Small intestine (tissue), 7 donors: ENCODE data around the gene DNAJC5G. TPM values are rescaled to one million over a fixed set of nuclear protein-coding genes. Genes with fewer than 3 reads are reported as not detected.

ENCODE experiments used
- DNase-seq, 2 donors: peaks; one replicate each; pipeline versions ENCODE4 v3.0.0 to v3.0.0-alpha.2; 2013
- FAIRE-seq: peaks from 2 replicates; lab custom pipeline; 2012; peaks lifted over from hg19 to GRCh38; lab: Jason Lieb, UNC
- H3K27ac ChIP-seq, 3 donors: one replicate each; pipeline ENCODE4 v1.5.1; 2013; ENCODE audit warnings: low read length in 2 of 3, mild to moderate bottlenecking in 2 of 3, control low read depth in 1 of 3, inconsistent platforms in 1 of 3, low read depth in 1 of 3, moderate library complexity in 1 of 3
- H3K27me3 ChIP-seq, 3 donors: one replicate each; pipeline ENCODE4 v1.6.1; 2013; ENCODE audit warnings: low read length in 3 of 3, inconsistent platforms in 1 of 3; ENCODE audit not compliant: control insufficient read depth in 3 of 3, insufficient read depth in 3 of 3
- H3K36me3 ChIP-seq, 3 donors: one replicate each; pipeline ENCODE4 v1.6.1; 2013; ENCODE audit warnings: low read length in 3 of 3, inconsistent platforms in 1 of 3, low read depth in 1 of 3, mild to moderate bottlenecking in 1 of 3, moderate library complexity in 1 of 3; ENCODE audit not compliant: control insufficient read depth in 3 of 3, insufficient read depth in 2 of 3
- H3K4me1 ChIP-seq, 3 donors: one replicate each; pipeline ENCODE4 v1.6.1; 2013; ENCODE audit warnings: low read length in 2 of 3, inconsistent platforms in 1 of 3, low read depth in 1 of 3, mild to moderate bottlenecking in 1 of 3, moderate library complexity in 1 of 3; ENCODE audit not compliant: control insufficient read depth in 3 of 3, insufficient read depth in 2 of 3
- H3K4me3 ChIP-seq, 3 donors: one replicate each; pipeline ENCODE4 v1.5.1; 2013; ENCODE audit warnings: low read length in 3 of 3, control low read depth in 1 of 3, inconsistent platforms in 1 of 3, low read depth in 1 of 3, mild to moderate bottlenecking in 1 of 3, moderate library complexity in 1 of 3
- H3K9me3 ChIP-seq, 2 donors: one replicate each; pipeline ENCODE4 v1.6.1; 2013; ENCODE audit warnings: low read depth in 1 of 2, low read length in 1 of 2; ENCODE audit not compliant: control insufficient read depth in 2 of 2, insufficient read depth in 1 of 2
- WGBS, 3 donors: extraction: QIAGEN DNeasy Blood & Tissue Kit; methylation state at CpG; one replicate each; pipeline ENCODE4 v1.1.7; 2013; 5-methylcytosine and 5-hydroxymethylcytosine counted together
- polyA plus RNA-seq, 4 donors: library from polyadenylated mRNA; stranded (reverse) in 3 of 4; unstranded in 1 of 4; fragments of 200-250 nt in 3 of 4; fragments of 120-200 nt in 1 of 4; gene quantifications; one replicate each; pipeline versions ENCODE4 v1.2.1 to v1.2.3, GENCODE V29; 2013
- donor health status: healthy with polysubstance abuse.
- donor health status: control.
- donor health status: control.
- donor health status: Bipolar disorder and iron deficiency.
- donor health status: healthy.

Gene DNAJC5G
- polyA plus RNA-seq, 4 donors: not detected

DNA sequence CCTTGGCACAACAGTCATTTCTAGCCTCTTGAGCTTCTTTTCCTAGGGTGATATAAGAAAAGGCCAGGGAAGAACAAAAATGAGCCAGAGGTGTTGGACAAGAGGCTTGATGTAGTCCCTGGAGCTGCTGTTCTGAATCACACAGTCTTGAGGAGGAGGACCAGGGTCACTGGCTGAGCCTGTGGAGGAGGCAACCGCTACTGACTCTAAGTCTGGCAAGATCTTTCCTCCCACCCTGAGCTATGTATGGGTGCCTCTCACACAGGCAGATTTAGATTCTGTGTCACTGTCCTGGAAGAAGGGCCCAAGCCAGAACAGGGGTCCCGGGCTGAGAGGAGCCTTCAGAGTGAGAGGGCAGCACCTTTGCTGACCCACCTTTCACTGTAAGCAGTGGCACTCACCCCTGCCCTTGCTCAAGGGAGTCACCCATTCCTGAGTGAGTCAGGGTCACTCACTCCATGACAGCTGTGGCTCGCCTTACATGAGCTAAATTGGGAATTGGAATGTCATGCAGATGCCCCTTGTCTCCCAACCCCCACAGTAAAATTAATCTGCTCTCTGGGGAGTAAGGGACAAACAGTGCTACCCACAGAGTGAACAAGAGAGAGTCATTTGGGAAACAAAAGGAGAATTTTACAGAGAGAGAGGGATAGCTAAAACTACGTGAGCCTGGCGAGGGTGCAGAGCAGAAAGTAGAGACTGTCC is 6.8 kb downstream of the DNAJC5G start, which contains the start of gene TRIM54:
TSS of gene TRIM54 (plus strand) at position 575 of the 705 bp plus-strand sequence. CDS start 303 bp downstream, outside the sequence.
- Histone ChIP-seq H3K4me3 (no peak within 1 kb of the TSS), H3K9me3 (no peaks in the 10 kb centered on the region), H3K4me1 (no peaks in the 10 kb centered on the region), H3K36me3 (no peaks in the 10 kb centered on the region), H3K27me3 (peaks cover 0 to 44% (median 14%) of the 10 kb centered on the region in 3 donors), H3K27ac (no peak within 1 kb of the TSS)
- WGBS, 3 donors: 67 to 84% (median 72%) methylated on average over 5 of the region's 5 CpGs
- no peak for FAIRE-seq
- DNase-seq: no peak

DNA sequence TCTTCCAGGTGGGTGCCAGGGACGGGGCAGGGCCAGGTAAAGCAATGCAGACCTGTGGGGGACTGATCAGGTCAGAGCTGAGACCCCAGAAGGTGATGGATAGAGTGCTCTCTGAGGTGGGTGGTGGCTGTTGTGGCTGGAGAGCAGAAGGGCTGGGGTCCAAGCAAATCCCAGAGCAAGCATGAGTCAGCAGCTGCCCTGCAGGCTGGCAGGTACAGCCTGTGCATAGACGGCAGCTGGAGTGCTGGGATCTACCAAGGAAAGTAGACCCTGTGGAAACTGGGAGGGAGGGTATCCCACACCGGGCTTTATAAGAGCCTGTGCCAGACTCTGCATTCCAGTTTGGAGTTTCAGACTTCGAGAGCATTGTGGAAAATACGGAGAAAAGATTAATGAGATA is 7.7 kb downstream of the DNAJC5G start:
- Histone ChIP-seq H3K27me3 (peaks cover 0 to 39% (median 15%) of the 10 kb centered on the region in 3 donors), H3K9me3 (no peaks in the 10 kb centered on the region), H3K4me3 (no peak overlapping the region), H3K27ac (no peak overlapping the region), H3K4me1 (no peaks in the 10 kb centered on the region), H3K36me3 (no peaks in the 10 kb centered on the region)
- FAIRE-seq (no peak), DNase-seq (no peak)
- 21 to 57% (median 40%) methylated on average over 5 of the region's 5 CpGs for WGBS, 3 donors

DNA sequence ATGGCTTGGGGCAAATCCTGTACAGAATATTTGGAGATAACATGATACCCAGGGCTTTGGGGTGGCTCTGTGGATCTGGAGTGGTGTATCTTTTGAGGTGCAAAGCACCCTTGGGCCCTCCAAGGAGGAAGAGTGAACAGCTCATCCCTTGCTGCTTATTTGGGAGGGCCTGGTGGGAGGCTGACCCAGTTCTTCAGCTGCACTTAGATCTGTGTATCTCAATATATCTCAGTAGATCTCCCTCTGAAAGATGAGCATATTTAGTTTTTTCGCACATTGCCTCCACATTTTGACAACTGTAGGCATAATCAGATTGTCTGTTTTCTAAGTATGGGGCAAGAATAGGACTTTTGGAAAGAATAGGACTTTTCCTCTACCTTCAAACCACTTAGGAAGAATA is 9.8 kb downstream of the DNAJC5G start:
- Histone ChIP-seq H3K36me3 (no peaks in the 10 kb centered on the region), H3K4me3 (no peak overlapping the region), H3K9me3 (no peaks in the 10 kb centered on the region), H3K27ac (no peak overlapping the region), H3K4me1 (no peaks in the 10 kb centered on the region), H3K27me3 (peaks cover 0 to 39% (median 17%) of the 10 kb centered on the region in 3 donors)
- FAIRE-seq: no peak
- WGBS, 3 donors: 76 to 90% (median 90%) methylated on average over 1 of the region's 1 CpG
- DNase-seq: no peak

DNA sequence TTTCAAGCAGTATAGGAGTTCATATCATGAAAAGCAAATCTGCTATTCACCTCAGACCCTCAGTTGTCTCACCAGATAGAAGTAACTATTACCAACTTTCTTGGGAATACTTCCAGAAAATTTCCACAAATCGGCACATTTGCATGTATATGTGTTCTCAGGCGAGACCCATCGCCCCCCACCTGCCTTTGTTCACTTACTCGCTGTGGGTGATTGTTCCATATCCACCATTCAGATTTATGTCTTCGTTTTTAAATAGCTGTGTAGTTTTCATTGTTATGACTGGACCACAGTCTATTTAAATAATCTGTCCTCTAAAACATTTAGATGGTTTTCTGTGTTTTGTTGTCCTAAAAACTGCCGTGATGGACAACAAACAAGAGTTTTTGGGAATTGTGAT is 10.2 kb downstream of the DNAJC5G start:
- FAIRE-seq (no peak), DNase-seq (no peak)
- no peaks in the 10 kb centered on the region for H3K9me3 ChIP-seq
- peaks cover 0 to 42% (median 17%) of the 10 kb centered on the region in 3 donors for H3K27me3 ChIP-seq
- H3K4me1 ChIP-seq: no peaks in the 10 kb centered on the region
- no peaks in the 10 kb centered on the region for H3K36me3 ChIP-seq
- no peak overlapping the region for H3K27ac ChIP-seq
- WGBS, 3 donors: 66 to 84% (median 70%) methylated on average over 6 of the region's 6 CpGs
- H3K4me3 ChIP-seq: no peak overlapping the region

DNA sequence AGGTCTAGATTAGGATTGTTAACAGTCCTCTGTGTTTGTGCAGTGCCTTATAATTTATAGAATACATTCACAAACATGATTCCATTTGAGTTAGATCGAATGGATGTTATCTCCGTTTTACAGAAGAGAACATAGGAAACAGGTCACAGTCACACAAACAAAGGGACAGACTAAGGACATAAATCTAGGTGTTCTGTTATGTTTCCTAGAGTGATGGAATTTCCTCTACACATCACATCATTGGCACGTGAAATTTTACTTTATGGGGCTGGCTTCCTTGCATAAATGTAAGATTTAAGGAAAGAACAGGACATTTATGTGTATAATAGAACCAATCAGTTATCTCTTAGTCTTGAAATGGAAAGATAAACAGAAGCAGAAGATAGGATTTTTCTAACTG is 13.4 kb downstream of the DNAJC5G start:
- no peaks in the 10 kb centered on the region for H3K9me3 ChIP-seq
- DNase-seq (no peak), FAIRE-seq (no peak)
- no peaks in the 10 kb centered on the region for H3K36me3 ChIP-seq
- no peak overlapping the region for H3K27ac ChIP-seq
- H3K27me3 ChIP-seq: peaks cover 0 to 41% (median 7%) of the 10 kb centered on the region in 3 donors
- WGBS, 3 donors: 46 to 49% (median 46%) methylated on average over 3 of the region's 3 CpGs
- no peaks in the 10 kb centered on the region for H3K4me1 ChIP-seq
- H3K4me3 ChIP-seq: no peak overlapping the region

DNA sequence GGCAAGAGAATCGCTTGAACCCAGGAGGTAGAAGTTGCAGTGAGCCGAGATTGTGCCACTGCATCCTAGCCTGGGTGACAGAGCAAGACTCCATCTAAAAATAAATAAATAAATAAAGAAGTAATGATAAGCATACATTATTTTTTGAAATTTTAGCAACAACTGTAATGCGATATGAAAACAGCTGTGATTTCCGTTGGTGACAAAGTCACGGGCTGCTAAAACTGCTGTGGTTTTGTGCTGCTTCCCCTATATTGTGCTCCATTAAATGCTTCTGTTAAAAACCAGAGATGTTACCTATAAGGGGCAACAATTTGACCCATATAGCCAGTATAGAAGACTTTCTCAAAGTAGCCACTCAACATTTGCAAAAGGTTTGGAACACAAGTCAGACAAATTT is 15.3 kb downstream of the DNAJC5G start:
- H3K4me3 ChIP-seq: no peak overlapping the region
- H3K4me1 ChIP-seq: no peaks in the 10 kb centered on the region
- H3K36me3 ChIP-seq: no peaks in the 10 kb centered on the region
- no peaks in the 10 kb centered on the region for H3K9me3 ChIP-seq
- no peak overlapping the region for H3K27ac ChIP-seq
- WGBS, 3 donors: 77 to 94% (median 78%) methylated on average over 5 of the region's 5 CpGs
- no peak for FAIRE-seq
- DNase-seq: no peak
- H3K27me3 ChIP-seq: peaks cover 0 to 27% (median 3%) of the 10 kb centered on the region in 3 donors

DNA sequence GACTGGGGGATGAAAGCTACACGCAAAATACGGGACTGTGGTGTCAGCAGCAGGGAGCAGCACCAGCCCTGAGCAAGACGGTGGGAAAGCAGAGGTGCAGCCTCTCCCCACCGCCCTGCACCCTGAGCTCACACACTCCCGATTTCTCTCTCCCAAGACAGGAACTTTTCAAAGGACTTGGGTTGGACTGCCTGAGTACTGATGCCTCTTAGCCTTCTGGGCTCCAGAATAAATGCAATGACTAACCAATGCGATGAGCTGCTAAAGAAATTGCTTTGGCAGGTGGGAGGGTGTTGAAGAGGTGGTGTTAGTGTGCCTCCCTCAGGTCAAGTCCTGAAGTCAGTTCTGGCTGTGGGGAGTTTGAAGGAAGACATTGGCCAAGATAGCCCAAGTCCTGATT is 16.6 kb downstream of the DNAJC5G start:
- H3K4me1 ChIP-seq: no peaks in the 10 kb centered on the region
- H3K9me3 ChIP-seq: no peaks in the 10 kb centered on the region
- DNase-seq (no peak), FAIRE-seq (no peak)
- H3K27me3 ChIP-seq: peaks cover 0 to 23% (median 3%) of the 10 kb centered on the region in 3 donors
- H3K36me3 ChIP-seq: no peaks in the 10 kb centered on the region
- H3K27ac ChIP-seq: no peak overlapping the region
- WGBS, 3 donors: 19 to 49% (median 42%) methylated on average over 6 of the region's 6 CpGs
- H3K4me3 ChIP-seq: no peak overlapping the region

DNA sequence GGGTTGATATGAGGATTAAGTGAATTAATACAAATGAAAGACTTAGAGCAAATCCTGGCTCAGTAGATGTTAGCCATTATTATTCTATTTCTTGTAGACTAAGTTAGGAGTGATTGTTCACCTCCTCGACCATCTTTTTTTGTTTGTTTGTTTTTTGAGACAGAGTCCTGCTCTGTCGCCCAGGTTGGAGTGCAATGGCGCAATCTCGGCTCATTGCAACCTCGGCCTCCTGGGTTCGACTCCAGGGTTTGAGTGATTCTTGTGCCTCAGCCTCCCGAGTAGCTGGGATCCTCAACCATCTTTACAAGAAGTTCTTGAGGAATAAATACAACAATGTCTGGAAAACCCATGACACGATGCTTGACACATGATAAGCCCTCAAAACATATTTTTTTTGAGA is 19.7 kb downstream of the DNAJC5G start:
- Histone ChIP-seq H3K4me3 (no peak overlapping the region), H3K36me3 (no peaks in the 10 kb centered on the region), H3K4me1 (no peaks in the 10 kb centered on the region), H3K9me3 (no peaks in the 10 kb centered on the region), H3K27me3 (peaks cover 0 to 35% (median 0%) of the 10 kb centered on the region in 3 donors), H3K27ac (no peak overlapping the region)
- DNase-seq: no peak
- 76 to 91% (median 88%) methylated on average over 8 of the region's 8 CpGs for WGBS, 3 donors
- FAIRE-seq: no peak
